ENCODE data around the gene PREX1.

GRCh38 chr20:48851579-48851978, 23.8 kb upstream of the PREX1 start:
- TF ChIP-seq POLR2A (IDR thresholded peaks at IDR 0.05) (no peak), CTCF (IDR thresholded peaks at IDR 0.05) (no peak)
